Ectodermal cell (in vitro differentiated cells): ENCODE data around the gene ZRANB3.

Experiments
- H3K27ac ChIP-seq: 2 replicates; pipeline ENCODE4 v1.7.0; 2013; ENCODE audit warnings: mild to moderate bottlenecking, low read depth, low read length; ENCODE audit not compliant: insufficient read depth, poor library complexity, severe bottlenecking
- H3K27me3 ChIP-seq: 2 replicates; pipeline ENCODE4 v1.7.0; 2013; ENCODE audit warnings: mild to moderate bottlenecking, low read length; ENCODE audit not compliant: insufficient read depth, control insufficient read depth, poor library complexity, severe bottlenecking
- H3K36me3 ChIP-seq: one replicate; pipeline ENCODE4 v1.7.0; 2013; ENCODE audit warnings: low read length; ENCODE audit not compliant: control insufficient read depth, insufficient read depth
- H3K4me1 ChIP-seq: one replicate; pipeline ENCODE4 v1.7.0; 2013; ENCODE audit warnings: low read length; ENCODE audit not compliant: control insufficient read depth, insufficient read depth
- H3K4me3 ChIP-seq: 2 replicates; pipeline ENCODE4 v1.7.0; 2013; ENCODE audit warnings: low read depth, low read length, control low read depth; ENCODE audit not compliant: insufficient read depth
- H3K9me3 ChIP-seq: 2 replicates; pipeline ENCODE4 v1.7.0; 2013; ENCODE audit warnings: mild to moderate bottlenecking, low read length, moderate library complexity; ENCODE audit not compliant: control insufficient read depth
- WGBS, 2 experiments: methylation state at CpG; one replicate each; pipeline ENCODE4 v1.1.7; 2013; ENCODE audit warnings: missing lambda C conversion rate in 2 of 2; 5-methylcytosine and 5-hydroxymethylcytosine counted together

The ZRANB3 gene

DNA sequence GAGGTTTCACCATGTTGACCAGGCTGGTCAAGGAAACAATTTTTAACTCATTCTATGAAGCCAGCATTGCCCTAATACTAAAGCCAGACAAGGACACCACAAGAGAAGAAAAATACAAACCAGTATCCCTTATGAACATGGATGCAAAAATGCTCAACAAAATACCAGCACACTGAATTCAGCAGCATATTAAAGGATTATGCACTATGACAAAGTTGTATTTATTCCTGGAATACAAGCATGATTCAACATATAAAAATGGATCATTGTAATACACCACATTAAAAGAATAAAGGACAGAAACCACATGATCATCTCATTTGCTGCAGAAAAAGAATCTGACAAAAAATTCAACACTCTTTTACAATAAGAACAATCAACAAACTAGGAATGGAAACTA, 340.2 kb downstream of the ZRANB3 start:
- no peak overlapping the region for H3K27ac ChIP-seq
- no peaks in the 10 kb centered on the region for H3K36me3 ChIP-seq
- H3K9me3 ChIP-seq, result peaks cover 2% of the 10 kb centered on the region
- no peak overlapping the region for H3K4me3 ChIP-seq
- H3K4me1 ChIP-seq, result no peaks in the 10 kb centered on the region
- no peaks in the 10 kb centered on the region for H3K27me3 ChIP-seq

DNA sequence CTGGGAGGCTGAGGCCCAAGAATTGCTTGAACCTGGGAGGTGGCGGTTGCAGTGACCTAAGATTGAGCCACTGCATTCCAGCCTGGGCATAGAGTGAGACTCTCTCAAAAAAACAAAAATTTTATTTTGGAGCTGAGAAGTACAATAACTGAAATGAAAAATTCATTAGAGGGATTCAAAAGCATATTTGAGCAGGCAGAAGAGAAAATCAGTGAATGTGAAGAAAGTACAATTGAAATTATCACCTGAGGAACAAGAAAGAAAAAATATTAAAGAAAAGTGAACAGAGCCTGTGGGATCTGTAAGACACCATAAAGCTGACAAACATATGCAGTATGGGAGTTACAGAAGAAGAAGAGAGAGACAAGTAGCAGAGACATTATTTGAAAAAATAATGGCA, 341.9 kb downstream of the ZRANB3 start:
- Histone ChIP-seq H3K4me1 (no peaks in the 10 kb centered on the region), H3K27me3 (no peaks in the 10 kb centered on the region), H3K4me3 (no peak overlapping the region), H3K36me3 (no peaks in the 10 kb centered on the region), H3K9me3 (no peaks in the 10 kb centered on the region), H3K27ac (no peak overlapping the region)
- WGBS, 2 experiments, result 93 to 94% methylated on average over 1 of the region's 1 CpG

DNA sequence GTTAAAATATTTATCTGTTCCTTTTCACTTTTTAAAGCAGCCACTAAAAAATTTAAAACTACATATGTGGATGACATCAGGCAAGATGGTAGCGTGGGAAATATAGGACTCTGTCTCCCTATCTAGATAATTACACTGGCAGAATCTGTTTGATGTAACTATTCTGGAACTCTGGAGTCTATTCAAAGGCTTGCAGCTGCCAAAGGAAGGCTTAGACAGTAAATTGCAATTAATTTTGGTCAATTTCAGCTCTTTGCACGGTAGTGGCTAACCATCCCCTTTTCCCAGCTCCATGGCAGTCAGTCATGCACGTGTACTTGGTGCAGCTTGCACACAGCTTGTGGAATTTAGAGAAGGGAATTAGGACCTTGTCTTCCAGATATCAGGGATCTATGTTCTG, 343.7 kb downstream of the ZRANB3 start:
- no peak overlapping the region for H3K4me3 ChIP-seq
- H3K27ac ChIP-seq, result no peak overlapping the region
- 89 to 98% methylated on average over 3 of the region's 3 CpGs for WGBS, 2 experiments
- no peaks in the 10 kb centered on the region for H3K9me3 ChIP-seq
- H3K4me1 ChIP-seq, result peaks cover 2% of the 10 kb centered on the region
- no peaks in the 10 kb centered on the region for H3K27me3 ChIP-seq
- H3K36me3 ChIP-seq, result no peaks in the 10 kb centered on the region

DNA sequence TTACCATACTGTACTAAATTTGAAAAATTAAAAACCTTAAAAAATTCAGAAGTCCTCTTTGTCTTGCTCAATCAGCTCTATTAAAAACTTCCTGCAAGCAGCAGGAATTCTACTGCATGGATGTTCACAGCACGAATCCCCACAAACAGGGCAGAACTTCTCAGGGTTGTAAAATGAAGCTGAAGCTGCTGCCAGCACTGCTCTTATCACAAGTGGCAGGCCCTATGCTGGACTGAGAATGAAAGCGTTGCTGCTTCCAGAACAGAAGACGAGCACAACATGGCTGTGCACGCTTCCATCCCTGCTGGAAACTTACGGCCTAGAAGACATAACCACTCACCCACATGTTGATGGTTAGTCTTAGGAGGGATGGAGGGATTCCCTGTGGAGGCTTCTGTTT, 345.0 kb downstream of the ZRANB3 start:
- H3K27me3 ChIP-seq, result no peaks in the 10 kb centered on the region
- H3K4me3 ChIP-seq, result no peak overlapping the region
- H3K27ac ChIP-seq, result no peak overlapping the region
- H3K4me1 ChIP-seq, result peaks cover 10% of the 10 kb centered on the region
- H3K36me3 ChIP-seq, result no peaks in the 10 kb centered on the region
- WGBS, 2 experiments, result 85 to 93% methylated on average over 5 of the region's 5 CpGs
- no peaks in the 10 kb centered on the region for H3K9me3 ChIP-seq

DNA sequence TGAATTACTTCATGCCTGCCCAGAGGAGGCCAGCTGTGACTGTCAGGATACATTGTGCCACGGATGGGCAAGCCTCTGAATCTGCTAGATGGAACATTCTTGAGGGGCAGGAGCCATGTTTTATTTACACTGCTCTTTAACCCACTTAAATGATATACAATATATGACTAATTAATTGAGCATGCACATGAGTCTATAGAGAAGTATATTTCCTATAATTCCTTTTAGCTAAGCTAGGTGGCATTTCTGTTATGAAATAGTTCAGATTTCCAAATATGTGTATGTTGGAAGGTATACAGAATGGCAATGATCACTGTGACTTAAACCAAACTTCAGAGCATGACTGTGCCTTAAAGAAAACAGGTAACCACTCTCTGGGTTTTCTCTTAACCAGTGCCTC, 347.2 kb downstream of the ZRANB3 start:
- Histone ChIP-seq H3K4me1 (peaks cover 10% of the 10 kb centered on the region), H3K27ac (no peak overlapping the region), H3K27me3 (no peaks in the 10 kb centered on the region), H3K9me3 (no peaks in the 10 kb centered on the region), H3K36me3 (no peaks in the 10 kb centered on the region), H3K4me3 (no peak overlapping the region)
- WGBS, 2 experiments, result 100% methylated on average over 1 of the region's 1 CpG

DNA sequence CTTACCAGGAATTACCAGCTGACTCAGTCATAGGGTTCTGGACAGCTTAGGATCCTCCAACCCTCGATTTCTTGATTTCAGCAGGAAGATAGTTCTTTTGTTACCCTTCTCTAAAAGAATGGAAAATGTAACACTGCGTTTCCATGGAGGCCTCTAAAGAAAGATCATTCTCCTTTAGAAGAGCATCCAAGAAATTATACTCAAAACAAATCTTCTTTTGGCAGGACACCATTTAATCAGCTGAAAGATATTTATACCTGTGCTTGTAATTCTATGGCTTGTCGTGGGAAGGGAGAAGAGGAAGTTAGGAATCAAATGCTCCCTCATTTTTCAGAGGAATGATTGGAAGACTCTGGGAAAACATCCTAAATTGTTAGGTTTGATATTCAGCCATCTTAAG, 348.4 kb downstream of the ZRANB3 start:
- H3K4me1 ChIP-seq, result peaks cover 10% of the 10 kb centered on the region
- H3K27ac ChIP-seq, result peak overlapping the region; percentile 69
- no peaks in the 10 kb centered on the region for H3K27me3 ChIP-seq
- WGBS, 2 experiments, result 89 to 93% methylated on average over 3 of the region's 3 CpGs
- no peaks in the 10 kb centered on the region for H3K36me3 ChIP-seq
- no peaks in the 10 kb centered on the region for H3K9me3 ChIP-seq
- no peak overlapping the region for H3K4me3 ChIP-seq

DNA sequence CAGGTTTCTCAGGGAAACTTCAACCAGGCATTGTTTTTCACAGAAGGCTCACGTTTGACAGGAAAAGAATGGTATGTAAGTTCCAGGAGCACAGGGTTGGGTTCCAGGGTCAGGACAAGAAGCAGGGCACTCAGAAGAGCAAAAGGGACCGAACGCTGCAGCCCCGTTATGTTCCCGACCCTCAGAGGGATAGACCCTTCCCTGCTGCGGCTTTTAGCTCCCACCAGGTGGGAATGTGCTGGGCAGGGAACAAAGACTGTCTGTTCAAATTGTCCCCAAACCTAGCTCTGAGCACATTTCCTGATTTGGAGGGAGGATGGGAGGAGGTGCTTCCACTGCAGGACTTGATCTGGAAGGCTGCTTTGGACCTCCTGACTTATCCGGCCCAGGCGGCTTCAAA, 348.8 kb downstream of the ZRANB3 start:
- H3K4me1 ChIP-seq, result peaks cover 10% of the 10 kb centered on the region
- H3K4me3 ChIP-seq, result no peak overlapping the region
- H3K27me3 ChIP-seq, result no peaks in the 10 kb centered on the region
- H3K27ac ChIP-seq, result peak overlapping the region; percentile 69
- 60 to 66% methylated on average over 8 of the region's 8 CpGs for WGBS, 2 experiments
- no peaks in the 10 kb centered on the region for H3K9me3 ChIP-seq
- H3K36me3 ChIP-seq, result peaks cover 2% of the 10 kb centered on the region

DNA sequence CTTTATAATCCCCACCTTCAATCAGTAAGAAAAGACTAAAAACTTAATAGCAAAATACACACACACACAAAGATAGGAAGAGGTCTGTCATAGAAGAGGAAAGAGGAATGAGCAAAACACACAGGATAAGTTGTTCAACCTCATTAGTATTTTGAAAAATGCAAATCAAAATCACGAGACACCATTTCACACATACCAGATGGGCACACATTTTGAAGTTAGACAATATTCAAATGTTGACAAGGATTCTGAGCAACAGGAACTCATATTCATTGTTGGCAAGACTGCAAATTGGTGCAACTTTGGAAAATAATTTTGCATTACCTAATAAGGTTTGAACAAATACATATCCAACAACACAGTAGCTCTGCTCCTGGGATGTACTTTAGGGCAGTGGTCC, 351.3 kb downstream of the ZRANB3 start:
- WGBS, 2 experiments, result 86 to 100% methylated on average over 1 of the region's 1 CpG
- no peaks in the 10 kb centered on the region for H3K9me3 ChIP-seq
- peaks cover 12% of the 10 kb centered on the region for H3K36me3 ChIP-seq
- no peak overlapping the region for H3K27ac ChIP-seq
- peaks cover 10% of the 10 kb centered on the region for H3K4me1 ChIP-seq
- H3K27me3 ChIP-seq, result no peaks in the 10 kb centered on the region
- no peak overlapping the region for H3K4me3 ChIP-seq

DNA sequence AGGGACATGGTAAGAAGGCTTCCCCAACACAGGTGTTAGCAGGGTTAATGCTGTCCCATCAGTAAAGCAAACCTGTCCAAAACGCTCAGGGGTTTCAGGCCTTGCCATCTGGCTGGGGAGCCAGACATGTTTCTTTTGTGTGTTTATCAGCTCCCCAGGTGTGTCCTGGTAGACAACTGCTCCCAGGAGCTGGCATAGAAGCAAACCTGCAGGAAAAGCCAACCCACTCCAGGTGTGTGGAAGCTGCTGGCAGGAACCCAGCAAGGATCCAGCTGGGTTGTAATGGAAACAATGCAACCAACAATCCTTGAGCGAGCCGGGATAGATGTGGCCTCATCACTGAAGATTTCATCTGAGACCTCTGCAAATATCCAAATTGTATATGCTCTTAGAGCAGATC, 355.8 kb downstream of the ZRANB3 start:
- 97% methylated on average over 3 of the region's 3 CpGs for WGBS, 2 experiments
- Histone ChIP-seq H3K9me3 (no peaks in the 10 kb centered on the region), H3K36me3 (peaks cover 16% of the 10 kb centered on the region), H3K27ac (no peak overlapping the region), H3K27me3 (no peaks in the 10 kb centered on the region), H3K4me1 (no peaks in the 10 kb centered on the region), H3K4me3 (no peak overlapping the region)

DNA sequence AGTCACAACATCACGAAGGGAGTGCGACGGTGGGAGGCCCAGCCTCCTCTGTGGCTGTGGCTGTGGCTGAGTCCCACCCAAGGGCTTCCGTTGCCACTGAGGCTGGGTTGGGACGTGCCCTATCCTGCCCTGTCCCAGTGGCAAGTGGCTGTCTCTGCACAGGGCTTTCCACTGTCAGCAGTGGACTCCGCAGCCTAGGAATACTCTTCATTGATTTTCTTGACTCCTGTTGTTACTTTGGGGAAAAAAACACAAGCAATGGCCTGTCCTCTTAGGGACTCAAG, 356.3 kb downstream of the ZRANB3 start:
- Histone ChIP-seq H3K4me1 (no peaks in the 10 kb centered on the region), H3K4me3 (no peak overlapping the region), H3K27me3 (no peaks in the 10 kb centered on the region), H3K36me3 (peaks cover 16% of the 10 kb centered on the region), H3K27ac (no peak overlapping the region), H3K9me3 (no peaks in the 10 kb centered on the region)
- 96% methylated on average over 6 of the region's 6 CpGs for WGBS, 2 experiments

DNA sequence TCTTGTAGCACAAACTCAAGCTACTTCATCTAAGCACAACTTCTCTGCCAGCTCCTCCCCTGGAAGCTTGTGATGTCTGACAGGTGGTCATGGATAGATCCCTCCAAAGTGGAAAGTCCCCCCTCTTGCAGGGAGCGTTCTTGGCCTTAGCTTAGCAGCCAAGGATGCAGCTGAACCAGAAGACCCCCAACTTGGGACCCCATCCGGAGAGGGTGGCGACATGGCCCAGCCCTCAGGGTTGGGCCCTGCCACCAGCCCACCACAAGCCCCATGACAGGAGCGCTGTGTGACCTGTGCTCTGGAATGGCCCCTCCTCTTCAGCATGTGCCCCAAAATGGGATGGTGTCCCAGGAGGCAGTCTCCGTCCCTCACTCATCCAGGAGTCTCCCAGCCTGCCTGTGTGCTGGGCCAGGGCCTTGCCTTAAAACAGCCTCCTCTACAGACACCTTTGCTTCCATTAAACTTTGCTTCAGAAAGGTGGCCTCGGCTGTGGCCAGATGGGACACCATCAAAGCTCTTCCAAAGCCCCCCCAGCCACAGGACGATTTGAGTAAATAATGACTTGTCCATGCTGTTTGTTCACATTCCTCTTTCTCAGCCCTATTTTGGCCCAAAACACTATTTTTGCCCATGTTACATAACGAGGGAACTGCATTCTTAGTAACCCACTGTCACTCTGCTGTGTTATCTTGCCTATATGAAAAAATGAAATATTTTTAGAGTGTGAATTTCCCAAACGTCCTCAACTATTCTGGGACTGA, 356.8 kb downstream of the ZRANB3 start:
- Histone ChIP-seq H3K27me3 (no peaks in the 10 kb centered on the region), H3K4me1 (no peaks in the 10 kb centered on the region), H3K4me3 (no peak overlapping the region), H3K9me3 (no peaks in the 10 kb centered on the region), H3K27ac (no peak overlapping the region), H3K36me3 (peaks cover 16% of the 10 kb centered on the region)
- 93% methylated on average over 9 of the region's 9 CpGs for WGBS, 2 experiments
